Stomach (tissue), 9 donors: ENCODE measurements around the gene SESN3. TPM values are rescaled to one million over a fixed set of nuclear protein-coding genes. Genes with fewer than 3 reads are reported as not detected.
"Not testable (repeated sequence)": the region's sequence is repeated elsewhere in the genome, so short reads cannot be mapped to it uniquely, and the experiment has no call there.

Experiments
- DNase-seq, 2 donors: peaks; one replicate each; pipeline versions ENCODE4 v3.0.0 to v3.0.0-alpha.2; 2013 to 2019
- H3K27ac ChIP-seq, 5 donors: fragments of 200-600 bp in 4 of 5; sonication (generic) in 4 of 5; one replicate each; pipeline ENCODE4 v1.5.1; 2013 to 2019; ENCODE audit warnings: mild to moderate bottlenecking in 1 of 5, moderate library complexity in 1 of 5
- H3K27me3 ChIP-seq, 3 donors: fragments of 200-600 bp; sonication (generic); one replicate each; pipeline ENCODE4 v1.5.1; 2017 to 2019; ENCODE audit warnings: mixed run types in 1 of 3
- H3K36me3 ChIP-seq, 4 donors: fragments of 200-600 bp; sonication (generic); 1 replicate in 3 of 4; 2 replicates in 1 of 4; pipeline ENCODE4 v1.5.1; 2016 to 2019
- H3K4me1 ChIP-seq, 4 donors: fragments of 200-600 bp; sonication (generic); one replicate each; pipeline ENCODE4 v1.5.1; 2016 to 2019
- H3K4me3 ChIP-seq, 4 donors: fragments of 200-600 bp; sonication (generic) in 3 of 4; one replicate each; pipeline ENCODE4 v1.5.1; 2016 to 2019; ENCODE audit warnings: mild to moderate bottlenecking in 1 of 4
- H3K9me3 ChIP-seq, 4 donors: fragments of 200-600 bp; sonication (generic); one replicate each; pipeline ENCODE4 v1.5.1; 2016 to 2019
- EP300 ChIP-seq: sonication (generic); formaldehyde crosslinking; IDR thresholded peaks from one replicate; pipeline ENCODE4 v1.6.1; 2017; ENCODE audit warnings: antibody characterized with exemption
- POLR2A ChIP-seq, 4 donors: fragments of 450-650 bp; IDR thresholded peaks; one replicate each; pipeline ENCODE4 v1.6.1; 2016; ENCODE audit warnings: antibody characterized with exemption in 4 of 4, control low read depth in 2 of 4, mild to moderate bottlenecking in 1 of 4, moderate library complexity in 1 of 4
- POLR2AphosphoS5 ChIP-seq, 3 donors: sonication (generic); formaldehyde crosslinking; IDR thresholded peaks; one replicate each; pipeline ENCODE4 v1.6.1; 2016; ENCODE audit warnings: antibody characterized with exemption in 3 of 3
- WGBS, 5 donors: extraction: QIAGEN DNeasy Blood & Tissue Kit in 3 of 5; methylation state at CpG; one replicate each; pipeline versions ENCODE4 v1.1.5 to v1.1.7; 2013 to 2018; 5-methylcytosine and 5-hydroxymethylcytosine counted together
- intact Hi-C: fragments of 100-400 bp; cut with DNase I; formaldehyde crosslinking; loops from one replicate; pipeline ENCODE4 v1.15.1; 2023; ENCODE audit warnings: low total_unique reads
- polyA plus RNA-seq, 3 donors: library from polyadenylated mRNA; stranded (reverse); fragments of 200-250 nt; gene quantifications; one replicate each; pipeline ENCODE4 v1.2.3, GENCODE V29; 2013
- total RNA-seq, 5 donors: library from RNA; depleted of rRNA; stranded (reverse); fragments of >200 nt; gene quantifications; one replicate each; pipeline versions ENCODE4 v1.1.0 to v1.2.3, GENCODE V29; 2014 to 2016
- TF ChIP-seq, protein P1 (sequence below), 7 experiments: fragments of 450-650 bp in 4 of 7; fragments of 200-600 bp in 3 of 7; sonication (generic) in 3 of 7; IDR thresholded peaks; one replicate each; pipeline ENCODE4 v1.5.1; 2016 to 2019; ENCODE audit warnings: antibody characterized with exemption in 7 of 7, control low read depth in 2 of 7, mild to moderate bottlenecking in 1 of 7
- donor health status: healthy with polysubstance abuse.
- donor health status: Bipolar disorder and iron deficiency.
- donor health status: healthy.

SESN3 gene
- total and polyA plus RNA-seq, 8 donors: 2.7 to 43.7 (median 6.0) TPM

DNA sequence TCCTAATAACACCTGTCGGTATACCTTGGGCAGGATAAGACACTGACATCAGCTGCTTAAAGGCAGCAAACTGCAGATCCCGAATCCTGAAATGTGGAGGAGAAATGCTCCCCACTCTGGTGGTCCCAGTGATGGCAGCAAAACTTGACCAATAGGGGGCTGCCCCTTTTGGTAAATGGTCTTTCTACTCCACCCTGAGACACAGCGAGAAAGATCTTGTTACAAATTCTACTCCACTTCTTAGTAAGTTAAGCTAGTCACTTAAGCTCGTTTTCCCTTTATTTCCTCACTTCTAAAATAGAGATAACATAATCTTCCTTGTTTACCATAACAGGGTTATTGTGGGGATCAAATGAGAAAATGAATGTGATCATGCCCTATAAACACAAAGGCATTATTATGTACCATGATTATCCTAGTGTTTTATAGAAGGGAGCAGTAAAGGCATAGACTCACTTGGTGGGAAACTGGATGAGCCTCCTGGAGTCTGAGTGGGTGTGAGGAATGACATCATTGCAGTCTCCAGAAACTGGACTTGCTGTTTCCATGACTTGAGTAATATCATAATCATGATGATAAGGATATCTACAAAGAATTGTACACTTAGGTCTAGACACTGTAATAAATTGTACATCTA, 90.5 kb downstream of the SESN3 start:
- Histone ChIP-seq H3K9me3 (no peaks in the 10 kb centered on the region), H3K4me1 (no peaks in the 10 kb centered on the region), H3K4me3 (no peak overlapping the region), H3K36me3 (no peaks in the 10 kb centered on the region), H3K27ac (no peak overlapping the region), H3K27me3 (peaks cover 0 to 4% (median 0%) of the 10 kb centered on the region in 3 donors)
- no peak for TF ChIP-seq EP300
- TF ChIP-seq POLR2AphosphoS5 (IDR thresholded peaks at IDR 0.05): no peak
- TF ChIP-seq, protein P1, sequence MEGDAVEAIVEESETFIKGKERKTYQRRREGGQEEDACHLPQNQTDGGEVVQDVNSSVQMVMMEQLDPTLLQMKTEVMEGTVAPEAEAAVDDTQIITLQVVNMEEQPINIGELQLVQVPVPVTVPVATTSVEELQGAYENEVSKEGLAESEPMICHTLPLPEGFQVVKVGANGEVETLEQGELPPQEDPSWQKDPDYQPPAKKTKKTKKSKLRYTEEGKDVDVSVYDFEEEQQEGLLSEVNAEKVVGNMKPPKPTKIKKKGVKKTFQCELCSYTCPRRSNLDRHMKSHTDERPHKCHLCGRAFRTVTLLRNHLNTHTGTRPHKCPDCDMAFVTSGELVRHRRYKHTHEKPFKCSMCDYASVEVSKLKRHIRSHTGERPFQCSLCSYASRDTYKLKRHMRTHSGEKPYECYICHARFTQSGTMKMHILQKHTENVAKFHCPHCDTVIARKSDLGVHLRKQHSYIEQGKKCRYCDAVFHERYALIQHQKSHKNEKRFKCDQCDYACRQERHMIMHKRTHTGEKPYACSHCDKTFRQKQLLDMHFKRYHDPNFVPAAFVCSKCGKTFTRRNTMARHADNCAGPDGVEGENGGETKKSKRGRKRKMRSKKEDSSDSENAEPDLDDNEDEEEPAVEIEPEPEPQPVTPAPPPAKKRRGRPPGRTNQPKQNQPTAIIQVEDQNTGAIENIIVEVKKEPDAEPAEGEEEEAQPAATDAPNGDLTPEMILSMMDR (IDR thresholded peaks at IDR 0.05): no peak
- TF ChIP-seq POLR2A (IDR thresholded peaks at IDR 0.05): no peak
- intact Hi-C loops: no loop called here
- no peak for DNase-seq
- 61 to 69% (median 63%) methylated on average over 4 of the region's 4 CpGs for WGBS, 5 donors

DNA sequence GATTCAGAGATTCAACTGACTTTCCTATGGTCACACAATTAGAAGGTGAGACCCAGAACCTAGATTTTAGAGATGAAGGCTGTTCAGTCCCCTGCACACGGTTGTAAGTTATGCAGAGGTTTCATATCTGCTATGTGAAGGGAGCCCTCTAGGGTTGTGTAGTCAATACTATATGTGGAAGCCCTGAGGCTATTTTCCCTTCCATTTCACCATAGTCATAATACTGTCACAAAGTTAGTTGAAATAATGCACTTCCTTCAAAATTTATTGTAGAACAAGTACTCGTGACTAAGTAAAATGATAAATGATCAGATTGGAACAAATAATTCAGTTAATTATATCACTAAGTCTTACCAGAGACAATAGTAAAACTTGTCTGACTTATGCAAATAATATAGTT, 92.6 kb downstream of the SESN3 start:
- Histone ChIP-seq H3K27ac (no peak overlapping the region), H3K36me3 (no peaks in the 10 kb centered on the region), H3K4me3 (no peak overlapping the region), H3K27me3 (peaks cover 0 to 4% (median 0%) of the 10 kb centered on the region in 3 donors), H3K4me1 (peaks cover 0 to 12% (median 5%) of the 10 kb centered on the region in 4 donors), H3K9me3 (no peaks in the 10 kb centered on the region)
- TF ChIP-seq, protein P1 (IDR thresholded peaks at IDR 0.05): peak in 2 of 7 experiments; percentile 7 to 18
- TF ChIP-seq EP300 (no peak), POLR2A (IDR thresholded peaks at IDR 0.05) (no peak)
- DNase-seq: peak in 1 of 2 donors; percentile 47
- intact Hi-C loops: no loop called here
- WGBS, 5 donors: 14 to 23% (median 20%) methylated on average over 2 of the region's 2 CpGs

DNA sequence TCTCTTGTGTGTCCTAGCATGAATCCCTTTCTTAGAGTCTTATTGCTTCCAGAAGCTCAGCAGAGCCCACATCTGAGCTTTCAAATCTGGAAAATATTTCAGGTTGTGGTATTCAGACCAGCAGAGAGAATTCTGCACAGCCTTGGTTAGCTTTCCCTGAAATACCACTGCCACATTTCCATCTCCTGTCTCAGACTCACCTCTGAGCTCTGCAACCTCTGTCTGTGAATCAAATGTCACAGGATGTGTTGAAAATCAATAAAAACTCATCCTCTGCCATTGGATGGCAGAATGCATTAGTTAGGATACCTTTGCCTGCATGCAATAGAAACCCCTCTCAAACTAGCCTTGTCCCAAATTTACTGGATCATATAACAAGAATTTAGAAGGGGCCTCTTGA, 93.7 kb downstream of the SESN3 start:
- H3K27me3 ChIP-seq: peaks cover 0 to 4% (median 0%) of the 10 kb centered on the region in 3 donors
- TF ChIP-seq EP300: no peak
- TF ChIP-seq POLR2AphosphoS5 (IDR thresholded peaks at IDR 0.05): no peak
- no peak for TF ChIP-seq POLR2A (IDR thresholded peaks at IDR 0.05)
- TF ChIP-seq, protein P1 (IDR thresholded peaks at IDR 0.05): no peak
- H3K27ac ChIP-seq: no peak overlapping the region
- peaks cover 0 to 3% (median under 1%) of the 10 kb centered on the region in 4 donors for H3K36me3 ChIP-seq
- no peak for DNase-seq
- intact Hi-C loops: no loop called here
- H3K9me3 ChIP-seq: no peaks in the 10 kb centered on the region
- H3K4me3 ChIP-seq: no peak overlapping the region
- H3K4me1 ChIP-seq: peaks cover 0 to 12% (median 5%) of the 10 kb centered on the region in 4 donors

DNA sequence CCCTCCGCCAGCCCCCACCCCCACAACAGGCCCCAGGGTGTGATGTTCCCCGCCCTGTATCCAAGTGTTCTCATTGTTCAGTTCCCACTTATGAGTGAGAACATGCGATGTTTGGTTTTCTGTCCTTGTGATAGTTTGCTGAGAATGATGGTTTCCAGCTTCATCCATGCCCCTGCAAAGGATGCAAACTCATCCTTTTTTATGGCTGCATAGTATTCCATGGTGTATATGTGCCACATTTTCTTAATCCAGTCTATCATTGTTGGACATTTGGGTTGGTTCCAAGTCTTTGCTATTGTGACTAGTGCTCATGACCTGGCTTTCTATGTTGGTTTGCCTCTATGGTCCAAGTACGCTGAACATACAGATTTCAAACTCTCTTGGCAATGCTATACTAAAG, 94.3 kb downstream of the SESN3 start:
- DNase-seq, H3K27me3 ChIP-seq, H3K36me3 ChIP-seq, H3K4me3 ChIP-seq, H3K27ac ChIP-seq, H3K9me3 ChIP-seq, intact Hi-C loops: not testable (repeated sequence)
- WGBS, 5 donors: 87 to 100% (median 94%) methylated on average over 4 of the region's 4 CpGs
- H3K4me1 ChIP-seq: peaks cover 0 to 12% (median 5%) of the 10 kb centered on the region in 4 donors

DNA sequence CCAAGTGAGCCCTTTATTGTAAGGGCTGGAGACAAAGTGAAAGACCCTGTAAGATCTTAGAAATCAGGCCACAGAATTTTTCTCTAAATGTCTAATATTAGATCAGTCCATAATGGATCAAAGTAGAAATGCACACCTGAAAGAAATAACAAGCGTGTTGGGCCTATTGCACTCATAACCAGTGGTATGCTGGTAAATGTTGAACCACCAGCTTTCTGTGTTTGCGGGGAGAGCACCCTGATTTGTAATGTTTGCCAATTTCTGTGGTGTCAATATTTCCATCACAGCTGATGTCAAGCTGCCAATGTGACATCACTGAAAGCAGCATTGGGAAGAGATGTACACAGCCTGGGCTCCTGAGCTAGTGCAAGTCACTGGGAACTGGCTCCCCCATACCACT, 95.1 kb downstream of the SESN3 start:
- 88 to 96% (median 91%) methylated on average over 2 of the region's 2 CpGs for WGBS, 5 donors
- Histone ChIP-seq H3K4me1 (peaks cover 0 to 12% (median 5%) of the 10 kb centered on the region in 4 donors), H3K9me3 (no peaks in the 10 kb centered on the region), H3K4me3 (no peak overlapping the region), H3K27ac (no peak overlapping the region), H3K36me3 (peaks cover 0 to 13% (median 3%) of the 10 kb centered on the region in 4 donors), H3K27me3 (peaks cover 0 to under 1% (median 0%) of the 10 kb centered on the region in 3 donors)
- intact Hi-C loops: no loop called here
- DNase-seq: no peak
- TF ChIP-seq, protein P1 (IDR thresholded peaks at IDR 0.05): no peak
- TF ChIP-seq EP300 (no peak), POLR2A (IDR thresholded peaks at IDR 0.05) (no peak), POLR2AphosphoS5 (IDR thresholded peaks at IDR 0.05) (no peak)
